ENCODE measurements around the gene C5orf47.

C5orf47 gene

DNA sequence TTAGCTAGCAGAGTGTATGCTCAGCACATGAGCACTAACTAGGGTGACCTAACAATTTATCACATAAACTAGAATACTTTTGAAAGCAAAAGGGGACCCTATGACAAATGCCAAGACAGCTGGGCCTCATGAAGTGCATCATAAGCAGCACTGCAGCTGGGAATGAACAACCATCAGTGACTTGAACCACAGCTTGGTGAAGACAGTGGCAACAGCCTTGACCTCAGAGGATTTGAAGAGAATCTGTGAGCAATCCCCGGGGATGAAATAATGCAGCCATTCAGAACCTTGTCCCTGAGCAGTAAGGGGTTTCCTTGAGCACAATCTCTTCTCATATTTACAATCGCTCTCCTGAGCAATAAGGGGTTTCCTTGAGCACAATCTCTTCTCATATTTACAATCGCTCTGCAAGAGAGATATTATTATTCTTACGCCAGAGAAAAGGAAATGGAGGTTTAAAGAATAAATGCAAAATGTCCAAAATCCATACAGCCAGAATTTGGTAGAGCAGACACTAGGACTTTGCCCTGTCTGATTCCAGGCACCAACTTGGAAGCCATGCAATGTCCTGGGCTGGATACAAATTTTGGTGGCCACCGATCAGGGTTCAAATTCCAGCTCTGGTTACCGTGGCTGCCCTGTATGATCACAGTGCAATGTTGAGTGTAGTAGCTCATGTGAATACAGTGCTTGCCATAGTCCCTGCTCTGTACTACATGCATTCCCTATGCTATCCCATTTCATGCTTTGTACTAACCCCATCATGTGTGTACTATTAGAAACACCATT lies 55.7 kb downstream of the C5orf47 start:
- no peak for DNase-seq (ENCODE audit: low spot score)

DNA sequence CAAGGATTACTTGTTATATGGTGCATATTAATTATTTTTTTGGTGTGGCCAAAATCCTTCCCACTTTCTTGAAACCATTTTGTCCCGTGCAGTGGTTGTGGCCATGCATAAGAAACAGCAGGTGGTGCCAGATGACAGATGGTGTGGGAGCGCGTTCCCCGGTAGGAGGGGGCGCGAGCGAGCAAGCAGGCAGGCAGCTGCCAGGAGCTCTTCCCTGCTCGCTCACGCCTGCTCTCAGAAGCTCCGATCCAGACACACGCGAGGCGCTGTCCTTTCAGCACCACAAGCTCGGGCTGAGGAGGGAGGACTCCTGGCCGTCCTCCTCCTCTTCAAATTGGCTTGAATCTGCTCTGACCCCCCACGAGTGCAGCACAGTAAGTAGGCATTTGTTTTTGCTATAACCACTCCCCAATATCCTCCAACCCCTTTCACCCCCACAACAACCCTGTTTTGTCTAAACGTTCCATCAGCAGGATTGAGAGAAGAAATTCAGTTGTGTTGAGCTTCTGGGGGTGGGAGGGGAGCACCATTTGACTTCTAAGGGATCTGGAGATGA lies 56.6 kb downstream of the C5orf47 start, which contains the start of gene NSG2:
NSG2 (plus strand) TSS at position 237 of the 556 bp plus-strand sequence. CDS start 1,050 bp downstream, outside the sequence.
- peak; percentile 66 for DNase-seq (ENCODE audit: low spot score)

DNA sequence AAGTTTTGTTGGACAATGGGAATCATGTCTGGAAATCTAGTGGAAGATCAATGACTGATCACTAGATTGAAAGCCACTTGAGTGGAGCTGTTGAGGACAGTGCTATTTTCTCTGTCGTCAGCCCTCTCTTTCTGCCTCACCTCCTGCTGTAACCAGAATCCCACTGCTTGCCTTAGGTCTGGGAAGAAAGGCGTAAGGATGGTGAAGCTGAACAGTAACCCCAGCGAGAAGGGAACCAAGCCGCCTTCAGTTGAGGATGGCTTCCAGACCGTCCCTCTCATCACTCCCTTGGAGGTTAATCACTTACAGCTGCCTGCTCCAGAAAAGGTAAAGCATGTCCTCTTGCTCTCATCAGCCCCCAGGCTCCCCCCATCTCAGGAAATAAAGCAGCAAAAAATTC lies 57.6 kb downstream of the C5orf47 start:
- no peak for DNase-seq (ENCODE audit: low spot score)

DNA sequence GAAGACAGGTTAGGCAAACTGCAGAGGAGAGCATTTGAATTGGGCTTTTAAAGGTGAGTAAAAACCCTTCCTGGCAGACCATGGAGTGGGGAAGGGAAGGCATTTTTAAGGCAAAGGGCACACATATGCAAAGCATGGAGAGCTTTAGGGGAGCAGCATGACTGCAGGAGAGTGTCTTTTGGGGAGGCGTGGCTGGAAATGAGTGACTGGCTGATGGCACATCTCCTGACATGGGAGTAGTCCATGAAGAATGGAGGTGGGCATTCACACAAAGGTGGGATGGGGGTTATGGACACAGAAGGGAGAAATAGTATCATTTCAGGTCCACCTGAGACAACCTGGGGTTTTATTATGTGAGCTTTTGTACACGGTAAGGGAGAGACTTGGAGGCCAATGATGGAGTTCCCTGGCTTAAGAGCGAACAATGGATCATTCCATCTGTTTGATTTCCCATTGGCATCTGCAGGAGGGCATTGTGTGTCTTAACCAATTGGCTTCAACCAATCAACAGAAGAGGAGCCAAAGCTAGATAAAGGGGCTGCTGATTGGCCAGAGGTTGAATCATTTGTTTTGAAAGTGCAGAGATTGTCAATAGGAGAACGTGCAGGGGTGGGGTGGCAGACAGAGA lies 58.6 kb downstream of the C5orf47 start:
- DNase-seq (ENCODE audit: low spot score): no peak

DNA sequence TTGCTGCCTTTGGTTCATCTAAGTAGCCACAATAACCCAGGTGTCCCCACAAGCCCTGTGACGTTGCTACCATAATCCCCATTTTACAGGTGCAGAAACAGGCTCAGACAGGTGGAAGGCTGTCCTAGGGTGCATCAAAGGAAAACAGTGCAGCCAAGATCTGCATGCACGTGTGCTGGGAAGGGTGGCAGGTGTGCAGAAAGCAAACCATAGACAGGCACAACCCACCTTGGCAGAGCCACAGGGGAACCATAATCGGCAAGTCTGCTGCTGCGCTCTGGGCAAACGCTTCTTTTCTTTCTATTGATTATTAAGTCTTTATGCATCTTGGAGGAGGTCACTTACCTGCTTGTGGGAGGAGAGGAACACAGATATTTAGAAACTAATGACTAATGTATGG lies 63.7 kb downstream of the C5orf47 start:
- no peak for DNase-seq (ENCODE audit: low spot score)

DNA sequence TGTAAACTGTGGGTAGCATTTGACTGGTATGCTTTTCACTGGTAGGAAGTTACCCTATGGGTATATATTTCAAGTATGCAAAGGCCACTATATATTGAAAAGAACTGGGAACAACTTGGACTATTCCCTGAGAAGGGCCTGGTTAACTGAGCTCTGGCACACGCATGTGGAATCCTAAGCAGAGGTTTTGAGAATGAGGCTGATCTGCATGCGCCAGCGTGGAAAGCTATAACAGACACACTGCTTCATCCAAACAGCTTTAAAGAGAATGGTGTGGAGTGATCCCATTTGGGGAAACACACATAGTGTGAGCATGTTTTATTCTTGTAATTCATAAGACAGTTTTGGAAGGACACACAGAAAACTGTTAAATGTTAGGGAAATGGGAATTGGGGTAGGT lies 64.9 kb downstream of the C5orf47 start:
- DNase-seq (ENCODE audit: low spot score): no peak

Measured in GM03348 (cell line).